ENCODE results near the gene CHAT.

- no peak for TF ChIP-seq CTCF (IDR thresholded peaks at IDR 0.05; ENCODE audit: low read depth, low read length)
- TF ChIP-seq EZH2phosphoT487 (IDR thresholded peaks at IDR 0.05; ENCODE audit: low read depth): no peak
Measured at GRCh38 chr10:49663596-49663995, 49.8 kb downstream of the CHAT start.
